Measurements from ENCODE around the gene WHRN.

DNA sequence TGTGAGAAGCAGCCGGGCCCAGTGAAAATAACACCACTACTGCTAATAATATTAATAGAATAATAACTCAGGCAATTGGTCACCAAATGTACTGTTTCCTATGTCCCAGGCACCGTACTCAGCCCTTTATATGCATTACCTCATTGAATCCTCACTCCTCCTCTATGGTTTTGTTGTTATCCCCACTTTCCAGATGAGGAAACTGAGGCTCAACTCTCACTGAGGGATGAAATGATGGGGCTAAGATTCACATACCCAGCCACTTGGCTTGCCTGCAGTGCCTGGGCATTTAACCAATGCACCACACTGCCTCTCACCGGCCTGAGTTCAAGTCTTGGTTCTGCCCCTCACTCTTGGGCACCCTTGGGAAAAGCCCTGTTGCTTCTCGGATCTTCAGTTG, 34.1 kb downstream of the WHRN start:
- TF ChIP-seq CTCF (IDR thresholded peaks at IDR 0.05; ENCODE audit: poor library complexity, severe bottlenecking) = no peak
- no peak for TF ChIP-seq POLR2AphosphoS5 (IDR thresholded peaks at IDR 0.05)
- no peak for TF ChIP-seq EZH2 (IDR thresholded peaks at IDR 0.05; ENCODE audit: borderline replicate concordance, insufficient read depth, low read length, poor library complexity, severe bottlenecking)
- no peak for TF ChIP-seq TAF1 (IDR thresholded peaks at IDR 0.05; ENCODE audit: low read depth)

Measured in neural cell (in vitro differentiated cells).